ENCODE measurements around the gene ZBTB25. TPM values are rescaled to one million over a fixed set of nuclear protein-coding genes. Genes with fewer than 3 reads are reported as not detected.

ZBTB25 gene
- polyA plus RNA-seq, 1 donor (not counting 4 experiments of a cell fraction or from before 2014, with no cell fraction given): 6.8 TPM

- no peak for DNase-seq (ENCODE audit: low read depth, low spot score)
- no peak overlapping the region for H3K4me2 ChIP-seq (ENCODE audit: control insufficient read depth, extremely low read depth, insufficient read depth, low read depth, low read length)
Observed at GRCh38 chr14:64500088-64500487, 3.5 kb downstream of the ZBTB25 start.

GRCh38 chr14:64496764-64497163 is 6.9 kb downstream of the ZBTB25 start:
- DNase-seq (ENCODE audit: low read depth, low spot score) (no peak), FAIRE-seq (no peak)
- no peak overlapping the region for H3K9ac ChIP-seq (ENCODE audit: control insufficient read depth, extremely low read depth, insufficient read depth, low read length)
- dilution Hi-C loops (cut with MboI; ENCODE audit: extremely low pct_ligation_motif_present, low sequenced_read_pairs): no loop called here
- H2AFZ ChIP-seq (ENCODE audit: control insufficient read depth, low read length): no peak overlapping the region
- no peak overlapping the region for H3K4me2 ChIP-seq (ENCODE audit: control insufficient read depth, extremely low read depth, insufficient read depth, low read depth, low read length)
- peaks cover 7% of the 10 kb centered on the region for H3K4me1 ChIP-seq (ENCODE audit: control insufficient read depth, extremely low read depth, insufficient read depth, low read length)
- H3K36me3 ChIP-seq (ENCODE audit: control insufficient read depth in 2 of 2, extremely low read depth in 1 of 2, insufficient read depth in 2 of 2, low read length in 2 of 2): peaks cover 0 to 4% of the 10 kb centered on the region in 2 experiments
- H3K4me3 ChIP-seq (ENCODE audit: control insufficient read depth in 2 of 3, extremely low read depth in 1 of 3, insufficient read depth in 2 of 3, low read depth in 1 of 3, low read length in 3 of 3): no peak overlapping the region
- no peaks in the 10 kb centered on the region for H3K9me3 ChIP-seq (ENCODE audit: control insufficient read depth, low read depth, low read length)
- H4K20me1 ChIP-seq (ENCODE audit: control insufficient read depth, extremely low read depth, insufficient read depth, low read length): no peaks in the 10 kb centered on the region
- H3K27ac ChIP-seq (ENCODE audit: control insufficient read depth, insufficient read depth, low read length): no peak overlapping the region
- H3K27me3 ChIP-seq (ENCODE audit: control insufficient read depth, extremely low read depth, insufficient read depth, low read length): no peaks in the 10 kb centered on the region
- no peaks in the 10 kb centered on the region for H3K9me1 ChIP-seq (ENCODE audit: control insufficient read depth, extremely low read depth, insufficient read depth, low read length)
- H3K79me2 ChIP-seq (ENCODE audit: control insufficient read depth, insufficient read depth, low read length): peaks cover 9% of the 10 kb centered on the region
- TF ChIP-seq EZH2 (IDR thresholded peaks at IDR 0.05; ENCODE audit: low read length): no peak
- no peak for TF ChIP-seq CTCF (optimal IDR thresholded peaks at IDR 0.05 in 1 of 3, IDR thresholded peaks at IDR 0.05 in 1 of 3, conservative IDR thresholded peaks at IDR 0.05 in 1 of 3; ENCODE audit: extremely low read depth in 1 of 3, insufficient read depth in 2 of 3, low read length in 3 of 3)

More at GRCh38 chr14:64500088-64500487, 3.5 kb downstream of the ZBTB25 start:
- Histone ChIP-seq H3K9me1 (ENCODE audit: control insufficient read depth, extremely low read depth, insufficient read depth, low read length) (no peaks in the 10 kb centered on the region), H3K36me3 (ENCODE audit: control insufficient read depth in 2 of 2, extremely low read depth in 1 of 2, insufficient read depth in 2 of 2, low read length in 2 of 2) (peaks cover 4% of the 10 kb centered on the region in 2 experiments), H4K20me1 (ENCODE audit: control insufficient read depth, extremely low read depth, insufficient read depth, low read length) (no peaks in the 10 kb centered on the region), H3K4me3 (ENCODE audit: control insufficient read depth in 2 of 3, extremely low read depth in 1 of 3, insufficient read depth in 2 of 3, low read depth in 1 of 3, low read length in 3 of 3) (no peak overlapping the region), H3K9ac (ENCODE audit: control insufficient read depth, extremely low read depth, insufficient read depth, low read length) (no peak overlapping the region), H3K9me3 (ENCODE audit: control insufficient read depth, low read depth, low read length) (no peaks in the 10 kb centered on the region), H3K4me1 (ENCODE audit: control insufficient read depth, extremely low read depth, insufficient read depth, low read length) (peaks cover 16% of the 10 kb centered on the region), H3K79me2 (ENCODE audit: control insufficient read depth, insufficient read depth, low read length) (peaks cover 18% of the 10 kb centered on the region), H3K27ac (ENCODE audit: control insufficient read depth, insufficient read depth, low read length) (no peak overlapping the region), H2AFZ (ENCODE audit: control insufficient read depth, low read length) (no peak overlapping the region), H3K27me3 (ENCODE audit: control insufficient read depth, extremely low read depth, insufficient read depth, low read length) (no peaks in the 10 kb centered on the region)
- dilution Hi-C loops (cut with MboI; ENCODE audit: extremely low pct_ligation_motif_present, low sequenced_read_pairs): no loop called here
- no peak for FAIRE-seq
- TF ChIP-seq EZH2 (IDR thresholded peaks at IDR 0.05; ENCODE audit: low read length) (no peak), CTCF (optimal IDR thresholded peaks at IDR 0.05 in 1 of 3, IDR thresholded peaks at IDR 0.05 in 1 of 3, conservative IDR thresholded peaks at IDR 0.05 in 1 of 3; ENCODE audit: extremely low read depth in 1 of 3, insufficient read depth in 2 of 3, low read length in 3 of 3) (no peak)
